HCT116 (cell line): ENCODE results near the gene ZSWIM4. TPM values are rescaled to one million over a fixed set of nuclear protein-coding genes. Genes with fewer than 3 reads are reported as not detected.
A peak's percentile ranks its signal among the peaks of the same experiment; 100 is the strongest.

ENCODE experiments used
- ATAC-seq: fragments of 200-7000 bp; cut with Tn5 transposase; 2 replicates; pipeline ENCODE4 v1.9.1; 2020; ENCODE audit warnings: mild to moderate bottlenecking, moderate library complexity
- BruUV-seq: library from RNA; stranded (reverse); fragments of 400-500 nt; replicated peaks from 2 replicates; lab custom pipeline; 2021; lab: Mats Ljungman, UMichigan
- CTCF ChIA-PET: fragments of 300-600 bp; sonication (Branson Sonifier 250); formaldehyde crosslinking; loops from one replicate; lab custom pipeline; 2021; ENCODE audit warnings: antibody characterized with exemption; lab: Charles Lee
- POLR2A ChIA-PET: fragments of 300-600, 350-600 bp; sonication (Branson Sonifier 250); formaldehyde crosslinking; loops from one replicate; lab custom pipeline; 2021; ENCODE audit warnings: antibody characterized with exemption; lab: Charles Lee
- RAD21 ChIA-PET, 2 experiments: fragments of 300-600 bp; sonication (Branson Sonifier 250); formaldehyde crosslinking; loops; one replicate each; lab custom pipeline; 2023; ENCODE audit warnings: low total read pairs in 2 of 2; ENCODE audit not compliant: uncharacterized antibody in 2 of 2, unreplicated experiment in 2 of 2, low non-redundant PET in 1 of 2; lab: Charles Lee
- DNase-seq: peaks from one replicate; pipeline ENCODE4 v3.0.0-alpha.2; 2010; ENCODE audit warnings: low read depth, low spot score
- H2AFZ ChIP-seq: fragments of 200-600 bp; shearing (Covaris generic), sonication (generic); 2 replicates; pipeline ENCODE4 v1.6.1; 2017; ENCODE audit warnings: low read depth, mixed run types, mixed read lengths, antibody characterized with exemption, low read length; ENCODE audit not compliant: poor library complexity, severe bottlenecking
- H3K27ac ChIP-seq: 2 replicates; pipeline ENCODE4 v1.5.1; 2012; ENCODE audit warnings: low read depth, low read length
- H3K27me3 ChIP-seq: fragments of 200-600 bp; sonication (generic); 2 replicates; pipeline ENCODE4 v1.6.1; 2016; ENCODE audit warnings: mixed run types, low read length, mixed read lengths; ENCODE audit not compliant: insufficient read depth
- H3K36me3 ChIP-seq, 2 experiments: fragments of 200-500 bp in 1 of 2; fragments of 200-600 bp in 1 of 2; sonication (Bioruptor generic) in 1 of 2; sonication (generic) in 1 of 2; 2 replicates each; pipeline versions ENCODE4 v1.5.1 to v1.6.1; 2014 to 2016; ENCODE audit warnings: low read length in 2 of 2, inconsistent platforms in 1 of 2, mixed read lengths in 1 of 2, mixed run types in 1 of 2; ENCODE audit not compliant: insufficient read depth in 2 of 2, control insufficient read depth in 1 of 2
- H3K4me1 ChIP-seq, 2 experiments: fragments of 200-600 bp in 1 of 2; sonication (generic) in 1 of 2; 2 replicates each; pipeline versions ENCODE4 v1.5.1 to v1.6.1; 2012 to 2017; ENCODE audit warnings: low read length in 2 of 2, inconsistent platforms in 1 of 2, mild to moderate bottlenecking in 1 of 2, mixed read lengths in 1 of 2, mixed run types in 1 of 2, moderate library complexity in 1 of 2; ENCODE audit not compliant: insufficient read depth in 2 of 2, control insufficient read depth in 1 of 2
- H3K4me2 ChIP-seq: fragments of 200-600 bp; sonication (generic); 2 replicates; pipeline ENCODE4 v1.6.1; 2017; ENCODE audit warnings: mixed run types, low read length, mixed read lengths
- H3K4me3 ChIP-seq, 2 experiments: fragments of 200-600 bp in 1 of 2; sonication (generic) in 1 of 2; replicated peaks in 1 of 2; 2 replicates each; pipeline ENCODE4 v1.5.1; 2011 to 2016; ENCODE audit warnings: low read length in 2 of 2, control low read depth in 1 of 2, low read depth in 1 of 2, mild to moderate bottlenecking in 1 of 2, mixed read lengths in 1 of 2, mixed run types in 1 of 2
- H3K79me2 ChIP-seq: fragments of 200-600 bp; sonication (generic); 2 replicates; pipeline ENCODE4 v1.6.1; 2017; ENCODE audit warnings: mild to moderate bottlenecking, mixed run types, low read length, moderate library complexity, mixed read lengths; ENCODE audit not compliant: insufficient read depth
- H3K9ac ChIP-seq: fragments of 200-600 bp; sonication (generic); 2 replicates; pipeline ENCODE4 v1.6.1; 2016; ENCODE audit warnings: low read length, mixed read lengths
- H3K9me2 ChIP-seq: fragments of 200-600 bp; sonication (generic), shearing (Covaris generic); 2 replicates; pipeline ENCODE4 v1.6.1; 2017; ENCODE audit warnings: mixed run types, mild to moderate bottlenecking, moderate library complexity; ENCODE audit not compliant: insufficient read depth
- H3K9me3 ChIP-seq, 2 experiments: fragments of 200-500 bp in 1 of 2; fragments of 200-600 bp in 1 of 2; sonication (Bioruptor generic) in 1 of 2; sonication (generic) in 1 of 2; 2 replicates each; pipeline ENCODE4 v1.6.1; 2014 to 2017; ENCODE audit warnings: low read length in 2 of 2, mixed read lengths in 2 of 2, inconsistent platforms in 1 of 2, low read depth in 1 of 2, mild to moderate bottlenecking in 1 of 2, mixed run types in 1 of 2, moderate library complexity in 1 of 2; ENCODE audit not compliant: control insufficient read depth in 1 of 2, insufficient read depth in 1 of 2
- H4K20me1 ChIP-seq: fragments of 200-600 bp; sonication (generic), shearing (Covaris generic); 2 replicates; pipeline ENCODE4 v1.6.1; 2017; ENCODE audit warnings: mixed run types, mild to moderate bottlenecking, moderate library complexity; ENCODE audit not compliant: insufficient read depth
- EGR1 ChIP-seq: IDR thresholded peaks from 2 replicates; pipeline ENCODE4 v1.6.1; 2012; ENCODE audit warnings: low read depth
- FOSL1 ChIP-seq: IDR thresholded peaks from 2 replicates; pipeline ENCODE4 v1.6.1; 2012; ENCODE audit warnings: low read depth
- POLR2AphosphoS5 ChIP-seq: IDR thresholded peaks from 2 replicates; pipeline ENCODE4 v1.6.1; 2011; ENCODE audit warnings: mild to moderate bottlenecking, low read depth, low read length, moderate library complexity
- SIN3A ChIP-seq: IDR thresholded peaks from 2 replicates; pipeline ENCODE4 v1.6.1; 2012; ENCODE audit warnings: low read depth
- ZFX ChIP-seq: fragments of 450-650 bp; IDR thresholded peaks from 2 replicates; pipeline ENCODE4 v1.6.1; 2017
- intact Hi-C: fragments of 100-400 bp; cut with micrococcal nuclease; formaldehyde crosslinking; loops from 2 replicates; pipeline ENCODE4 v1.10.0; 2022
- total RNA-seq: library from RNA; stranded (reverse); gene quantifications from one replicate; pipeline ENCODE4 v1.2.1, GENCODE V29; 2021; ENCODE audit not compliant: unreplicated experiment
- TF ChIP-seq, protein P1 (sequence below): IDR thresholded peaks from 2 replicates; pipeline ENCODE4 v1.6.1; 2012; ENCODE audit warnings: low read depth
- TF ChIP-seq, protein P2 (sequence below), 3 experiments: fragments of 200-600 bp in 1 of 3; sonication (generic) in 1 of 3; IDR thresholded peaks in 2 of 3; conservative IDR thresholded peaks in 1 of 3; 2 replicates each; pipeline ENCODE4 v1.5.1; 2012 to 2017; ENCODE audit warnings: low read depth in 2 of 3, low read length in 2 of 3, antibody characterized with exemption in 1 of 3, borderline replicate concordance in 1 of 3, control low read depth in 1 of 3, mild to moderate bottlenecking in 1 of 3, mixed read lengths in 1 of 3, mixed run types in 1 of 3, moderate library complexity in 1 of 3; ENCODE audit not compliant: insufficient read depth in 1 of 3
- TF ChIP-seq, protein P3 (sequence below): IDR thresholded peaks from 2 replicates; pipeline ENCODE4 v1.6.1; 2012

ZSWIM4 gene
- total RNA-seq, 1 experiment from 2014 or later: 9.8 TPM

GRCh38 chr19:13838435-13839129 is 43.3 kb downstream of the ZSWIM4 start (continued):
- TF ChIP-seq, protein P1, sequence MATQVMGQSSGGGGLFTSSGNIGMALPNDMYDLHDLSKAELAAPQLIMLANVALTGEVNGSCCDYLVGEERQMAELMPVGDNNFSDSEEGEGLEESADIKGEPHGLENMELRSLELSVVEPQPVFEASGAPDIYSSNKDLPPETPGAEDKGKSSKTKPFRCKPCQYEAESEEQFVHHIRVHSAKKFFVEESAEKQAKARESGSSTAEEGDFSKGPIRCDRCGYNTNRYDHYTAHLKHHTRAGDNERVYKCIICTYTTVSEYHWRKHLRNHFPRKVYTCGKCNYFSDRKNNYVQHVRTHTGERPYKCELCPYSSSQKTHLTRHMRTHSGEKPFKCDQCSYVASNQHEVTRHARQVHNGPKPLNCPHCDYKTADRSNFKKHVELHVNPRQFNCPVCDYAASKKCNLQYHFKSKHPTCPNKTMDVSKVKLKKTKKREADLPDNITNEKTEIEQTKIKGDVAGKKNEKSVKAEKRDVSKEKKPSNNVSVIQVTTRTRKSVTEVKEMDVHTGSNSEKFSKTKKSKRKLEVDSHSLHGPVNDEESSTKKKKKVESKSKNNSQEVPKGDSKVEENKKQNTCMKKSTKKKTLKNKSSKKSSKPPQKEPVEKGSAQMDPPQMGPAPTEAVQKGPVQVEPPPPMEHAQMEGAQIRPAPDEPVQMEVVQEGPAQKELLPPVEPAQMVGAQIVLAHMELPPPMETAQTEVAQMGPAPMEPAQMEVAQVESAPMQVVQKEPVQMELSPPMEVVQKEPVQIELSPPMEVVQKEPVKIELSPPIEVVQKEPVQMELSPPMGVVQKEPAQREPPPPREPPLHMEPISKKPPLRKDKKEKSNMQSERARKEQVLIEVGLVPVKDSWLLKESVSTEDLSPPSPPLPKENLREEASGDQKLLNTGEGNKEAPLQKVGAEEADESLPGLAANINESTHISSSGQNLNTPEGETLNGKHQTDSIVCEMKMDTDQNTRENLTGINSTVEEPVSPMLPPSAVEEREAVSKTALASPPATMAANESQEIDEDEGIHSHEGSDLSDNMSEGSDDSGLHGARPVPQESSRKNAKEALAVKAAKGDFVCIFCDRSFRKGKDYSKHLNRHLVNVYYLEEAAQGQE: no peak
- no peak for TF ChIP-seq ZFX
- TF ChIP-seq SIN3A: no peak

DNA sequence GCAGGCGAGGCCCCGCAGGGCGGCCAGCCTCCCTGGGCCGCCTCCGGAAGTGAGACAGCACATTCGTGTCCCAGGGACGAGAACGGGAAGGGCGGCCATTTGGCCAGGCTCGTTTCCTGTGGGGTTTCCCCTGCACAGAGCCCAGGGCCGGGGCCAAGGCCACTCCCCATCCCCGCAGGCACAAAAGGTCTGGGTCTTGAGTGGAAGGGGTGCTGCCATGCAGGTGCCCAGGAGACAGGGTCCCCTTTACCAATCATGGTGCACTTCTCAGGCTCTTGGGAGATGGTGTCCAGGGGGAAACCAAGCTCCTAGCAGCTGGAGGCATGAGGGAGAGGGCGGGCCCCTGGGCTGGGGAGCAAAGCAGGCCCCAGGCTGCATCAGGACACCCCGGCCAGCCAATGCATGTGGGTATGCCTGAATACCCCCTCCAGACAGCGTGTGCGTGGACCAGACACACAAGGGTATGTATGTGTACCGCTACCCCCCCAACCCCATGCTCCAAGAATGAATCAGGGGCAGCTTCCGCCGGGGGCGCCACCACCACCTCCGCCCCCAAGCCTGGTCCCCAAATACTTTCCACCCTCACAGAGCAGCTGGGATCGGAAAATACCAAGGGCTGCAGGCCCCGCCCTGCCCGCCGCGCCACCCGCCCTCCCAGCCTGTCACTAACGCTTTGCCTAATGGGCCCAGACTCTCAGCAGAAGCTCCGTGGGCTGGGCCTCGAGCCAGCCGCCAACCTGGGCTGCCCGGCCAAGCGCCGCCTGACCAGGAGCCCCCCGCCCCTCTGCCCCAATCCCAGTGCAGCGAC is 44.1 kb downstream of the ZSWIM4 start:
- intact Hi-C loops: no loop called here
- ATAC-seq: peak; percentile 9
- peak overlapping the region; percentile 84 to 91 for H3K4me3 ChIP-seq
- H3K9me3 ChIP-seq: no peaks in the 10 kb centered on the region
- peaks cover 78% of the 10 kb centered on the region for H3K79me2 ChIP-seq
- ChIA-PET POLR2A (interaction anchor here (0.9 to 4.6 kb wide), 4 partner anchors 12 to 108 kb away, joined by 3 to 64 read pairs (median 16); no protein-coding TSS in a partner anchor), RAD21 (interaction anchor here (0.6 to 1.2 kb wide), 2 partner anchors 19 to 21 kb away, joined by 3 read pairs; no protein-coding TSS in a partner anchor), CTCF (interaction anchor here (1.8 kb wide), 1 partner anchor 23 kb away, joined by 6 read pairs; no protein-coding TSS in a partner anchor)
- H3K4me1 ChIP-seq: peaks cover 54 to 87% of the 10 kb centered on the region in 2 experiments
- peaks cover 12% of the 10 kb centered on the region for H4K20me1 ChIP-seq
- no peak overlapping the region for H2AFZ ChIP-seq
- H3K9ac ChIP-seq: peak overlapping the region; percentile 97
- no peak for TF ChIP-seq EGR1
- 0 out of 2 replicates have a peak, but pooled peaks have one; percentile 1 for TF ChIP-seq ZFX
- TF ChIP-seq, protein P2, sequence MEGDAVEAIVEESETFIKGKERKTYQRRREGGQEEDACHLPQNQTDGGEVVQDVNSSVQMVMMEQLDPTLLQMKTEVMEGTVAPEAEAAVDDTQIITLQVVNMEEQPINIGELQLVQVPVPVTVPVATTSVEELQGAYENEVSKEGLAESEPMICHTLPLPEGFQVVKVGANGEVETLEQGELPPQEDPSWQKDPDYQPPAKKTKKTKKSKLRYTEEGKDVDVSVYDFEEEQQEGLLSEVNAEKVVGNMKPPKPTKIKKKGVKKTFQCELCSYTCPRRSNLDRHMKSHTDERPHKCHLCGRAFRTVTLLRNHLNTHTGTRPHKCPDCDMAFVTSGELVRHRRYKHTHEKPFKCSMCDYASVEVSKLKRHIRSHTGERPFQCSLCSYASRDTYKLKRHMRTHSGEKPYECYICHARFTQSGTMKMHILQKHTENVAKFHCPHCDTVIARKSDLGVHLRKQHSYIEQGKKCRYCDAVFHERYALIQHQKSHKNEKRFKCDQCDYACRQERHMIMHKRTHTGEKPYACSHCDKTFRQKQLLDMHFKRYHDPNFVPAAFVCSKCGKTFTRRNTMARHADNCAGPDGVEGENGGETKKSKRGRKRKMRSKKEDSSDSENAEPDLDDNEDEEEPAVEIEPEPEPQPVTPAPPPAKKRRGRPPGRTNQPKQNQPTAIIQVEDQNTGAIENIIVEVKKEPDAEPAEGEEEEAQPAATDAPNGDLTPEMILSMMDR (IDR thresholded peaks at IDR 0.05 in 2 of 3, conservative IDR thresholded peaks at IDR 0.05 in 1 of 3; ENCODE audit: borderline replicate concordance in 1 of 3, insufficient read depth in 1 of 3, low read depth in 2 of 3, low read length in 2 of 3): 0 out of 6 replicates have a peak, but pooled peaks of 1 of the 3 experiments have one; percentile 3
- TF ChIP-seq POLR2AphosphoS5: peak; percentile 27; the same call in 1 of the 2 replicates
- TF ChIP-seq, protein P3, sequence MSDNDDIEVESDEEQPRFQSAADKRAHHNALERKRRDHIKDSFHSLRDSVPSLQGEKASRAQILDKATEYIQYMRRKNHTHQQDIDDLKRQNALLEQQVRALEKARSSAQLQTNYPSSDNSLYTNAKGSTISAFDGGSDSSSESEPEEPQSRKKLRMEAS: no peak
- no peak for TF ChIP-seq FOSL1
- H3K27ac ChIP-seq: peak overlapping the region; percentile 96
- no TSS peak for BruUV-seq
- H3K4me2 ChIP-seq: peak overlapping the region; percentile 91
- no peak for DNase-seq
- peaks cover 3 to 41% of the 10 kb centered on the region in 2 experiments; a peak in 2 of 4 replicates for H3K36me3 ChIP-seq
- H3K27me3 ChIP-seq: no peaks in the 10 kb centered on the region
- no peaks in the 10 kb centered on the region for H3K9me2 ChIP-seq
